Measurements from ENCODE around the gene TMEM221.

GRCh38 chr19:17455308-17456123, 7.0 kb upstream of the TMEM221 start:
- TF ChIP-seq CSRNP3 (CRISPR knock-in tag; IDR thresholded peaks at IDR 0.05) (no peak), POU6F1 (CRISPR knock-in tag; IDR thresholded peaks at IDR 0.05; ENCODE audit: borderline replicate concordance, low read depth) (no peak), GLIS3 (CRISPR knock-in tag; IDR thresholded peaks at IDR 0.05) (no peak), PPARA (CRISPR knock-in tag; IDR thresholded peaks at IDR 0.05; ENCODE audit: borderline replicate concordance) (no peak), ARNTL (CRISPR knock-in tag; IDR thresholded peaks at IDR 0.05; ENCODE audit: borderline replicate concordance, low read depth) (no peak), ZFP30 (CRISPR knock-in tag; IDR thresholded peaks at IDR 0.05) (no peak), ZNF8 (CRISPR knock-in tag; IDR thresholded peaks at IDR 0.05) (no peak), PATZ1 (CRISPR knock-in tag; IDR thresholded peaks at IDR 0.05; ENCODE audit: borderline replicate concordance) (no peak), TCF4 (CRISPR knock-in tag; IDR thresholded peaks at IDR 0.05; ENCODE audit: borderline replicate concordance) (no peak), ISL1 (CRISPR knock-in tag; IDR thresholded peaks at IDR 0.05) (no peak), BACH2 (CRISPR knock-in tag; IDR thresholded peaks at IDR 0.05; ENCODE audit: borderline replicate concordance) (no peak), ZNF565 (CRISPR knock-in tag; conservative IDR thresholded peaks at IDR 0.05; ENCODE audit: low read depth) (no peak)

All from SK-N-SH treated with all-trans-retinoic acid at 6 μM for 48 hours (cell line).